ENCODE measurements around the gene PARD6B. TPM values are rescaled to one million over a fixed set of nuclear protein-coding genes. Genes with fewer than 3 reads are reported as not detected.
A peak's percentile ranks its signal among the peaks of the same experiment; 100 is the strongest.

Gene PARD6B
- total and polyA plus RNA-seq, 2 of the 13 experiments (the other 11 are each of a cell fraction or from before 2014, with no cell fraction given) = 6.9 to 22.2 TPM

GRCh38 chr20:50762435-50763220 is 31.2 kb downstream of the PARD6B start (continued):
- TF ChIP-seq STAT6 (CRISPR knock-in tag; IDR thresholded peaks at IDR 0.05; ENCODE audit: borderline replicate concordance) = no peak
- TF ChIP-seq ZFP36L1 (CRISPR knock-in tag; IDR thresholded peaks at IDR 0.05) = no peak
- no peak for TF ChIP-seq POGZ (CRISPR knock-in tag; IDR thresholded peaks at IDR 0.05)
- TF ChIP-seq SMYD3 (CRISPR knock-in tag; IDR thresholded peaks at IDR 0.05) = no peak
- 0 out of 2 replicates have a peak, but pooled peaks have one; percentile 15 for TF ChIP-seq SNAPC4 (CRISPR knock-in tag; IDR thresholded peaks at IDR 0.05)
- TF ChIP-seq ZNF850 (CRISPR knock-in tag; conservative IDR thresholded peaks at IDR 0.05) = no peak
- no peak for TF ChIP-seq PTBP1 (IDR thresholded peaks at IDR 0.05; ENCODE audit: low read depth, low read length, poor library complexity, severe bottlenecking)
- TF ChIP-seq CBX1 (IDR thresholded peaks at IDR 0.05; ENCODE audit: low read depth) = no peak
- no peak for TF ChIP-seq MXD1 (CRISPR knock-in tag; IDR thresholded peaks at IDR 0.05)
- 0 out of 2 replicates have a peak, but pooled peaks have one; percentile 46 for TF ChIP-seq ZMAT3 (CRISPR knock-in tag; conservative IDR thresholded peaks at IDR 0.05)
- no peak for TF ChIP-seq ZNF3 (CRISPR knock-in tag; IDR thresholded peaks at IDR 0.05)
- no peak for TF ChIP-seq ZBTB37 (CRISPR knock-in tag; IDR thresholded peaks at IDR 0.05)
- no peak for TF ChIP-seq HDAC6 (IDR thresholded peaks at IDR 0.05; ENCODE audit: low read depth, low read length)
- no peak for TF ChIP-seq FOXO4 (CRISPR knock-in tag; conservative IDR thresholded peaks at IDR 0.05)
- no peak for TF ChIP-seq ZNF576 (CRISPR knock-in tag; IDR thresholded peaks at IDR 0.05)
- no peak for TF ChIP-seq TRIM24 (CRISPR knock-in tag; IDR thresholded peaks at IDR 0.05)
- TF ChIP-seq KDM5B (CRISPR knock-in tag; IDR thresholded peaks at IDR 0.05; ENCODE audit: borderline replicate concordance) = no peak
- TF ChIP-seq ATF1 (CRISPR knock-in tag; IDR thresholded peaks at IDR 0.05) = no peak

All from HepG2 (cell line).